ENCODE measurements around the gene UGT2A2. TPM values are rescaled to one million over a fixed set of nuclear protein-coding genes. Genes with fewer than 3 reads are reported as not detected.

Gene UGT2A2
- total and polyA plus RNA-seq, 2 experiments from 2014 or later, result not detected

- no peak for DNase-seq (ENCODE audit: low spot score)
- H3K27ac ChIP-seq (ENCODE audit: low read depth), result no peak overlapping the region
- H3F3A ChIP-seq (replicated peaks; ENCODE audit: low read depth), result no peaks in the 10 kb centered on the region
- H3K27me3 Mint-ChIP-seq (ENCODE audit: insufficient read depth, low read depth, poor library complexity), result no peaks in the 10 kb centered on the region
- TF ChIP-seq ZNF331 (CRISPR knock-in tag; IDR thresholded peaks at IDR 0.05; ENCODE audit: low read depth) (no peak), NANOG (IDR thresholded peaks at IDR 0.05; ENCODE audit: borderline replicate concordance) (no peak), POLR2AphosphoS5 (IDR thresholded peaks at IDR 0.05; ENCODE audit: low read depth) (no peak), EZH2phosphoT487 (IDR thresholded peaks at IDR 0.05; ENCODE audit: unreplicated experiment) (no peak), EZH2 (IDR thresholded peaks at IDR 0.05; ENCODE audit: low read depth, unreplicated experiment) (no peak), ZNF114 (CRISPR knock-in tag; IDR thresholded peaks at IDR 0.05) (no peak), CREB1 (CRISPR knock-in tag; IDR thresholded peaks at IDR 0.05; ENCODE audit: low read depth) (no peak), STAT1 (IDR thresholded peaks at IDR 0.05; ENCODE audit: unreplicated experiment) (no peak), JUNB (IDR thresholded peaks at IDR 0.05; ENCODE audit: unreplicated experiment) (no peak)
- TF ChIP-seq, protein P1, sequence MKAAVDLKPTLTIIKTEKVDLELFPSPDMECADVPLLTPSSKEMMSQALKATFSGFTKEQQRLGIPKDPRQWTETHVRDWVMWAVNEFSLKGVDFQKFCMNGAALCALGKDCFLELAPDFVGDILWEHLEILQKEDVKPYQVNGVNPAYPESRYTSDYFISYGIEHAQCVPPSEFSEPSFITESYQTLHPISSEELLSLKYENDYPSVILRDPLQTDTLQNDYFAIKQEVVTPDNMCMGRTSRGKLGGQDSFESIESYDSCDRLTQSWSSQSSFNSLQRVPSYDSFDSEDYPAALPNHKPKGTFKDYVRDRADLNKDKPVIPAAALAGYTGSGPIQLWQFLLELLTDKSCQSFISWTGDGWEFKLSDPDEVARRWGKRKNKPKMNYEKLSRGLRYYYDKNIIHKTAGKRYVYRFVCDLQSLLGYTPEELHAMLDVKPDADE (IDR thresholded peaks at IDR 0.05), result no peak
- TF ChIP-seq, protein P2, sequence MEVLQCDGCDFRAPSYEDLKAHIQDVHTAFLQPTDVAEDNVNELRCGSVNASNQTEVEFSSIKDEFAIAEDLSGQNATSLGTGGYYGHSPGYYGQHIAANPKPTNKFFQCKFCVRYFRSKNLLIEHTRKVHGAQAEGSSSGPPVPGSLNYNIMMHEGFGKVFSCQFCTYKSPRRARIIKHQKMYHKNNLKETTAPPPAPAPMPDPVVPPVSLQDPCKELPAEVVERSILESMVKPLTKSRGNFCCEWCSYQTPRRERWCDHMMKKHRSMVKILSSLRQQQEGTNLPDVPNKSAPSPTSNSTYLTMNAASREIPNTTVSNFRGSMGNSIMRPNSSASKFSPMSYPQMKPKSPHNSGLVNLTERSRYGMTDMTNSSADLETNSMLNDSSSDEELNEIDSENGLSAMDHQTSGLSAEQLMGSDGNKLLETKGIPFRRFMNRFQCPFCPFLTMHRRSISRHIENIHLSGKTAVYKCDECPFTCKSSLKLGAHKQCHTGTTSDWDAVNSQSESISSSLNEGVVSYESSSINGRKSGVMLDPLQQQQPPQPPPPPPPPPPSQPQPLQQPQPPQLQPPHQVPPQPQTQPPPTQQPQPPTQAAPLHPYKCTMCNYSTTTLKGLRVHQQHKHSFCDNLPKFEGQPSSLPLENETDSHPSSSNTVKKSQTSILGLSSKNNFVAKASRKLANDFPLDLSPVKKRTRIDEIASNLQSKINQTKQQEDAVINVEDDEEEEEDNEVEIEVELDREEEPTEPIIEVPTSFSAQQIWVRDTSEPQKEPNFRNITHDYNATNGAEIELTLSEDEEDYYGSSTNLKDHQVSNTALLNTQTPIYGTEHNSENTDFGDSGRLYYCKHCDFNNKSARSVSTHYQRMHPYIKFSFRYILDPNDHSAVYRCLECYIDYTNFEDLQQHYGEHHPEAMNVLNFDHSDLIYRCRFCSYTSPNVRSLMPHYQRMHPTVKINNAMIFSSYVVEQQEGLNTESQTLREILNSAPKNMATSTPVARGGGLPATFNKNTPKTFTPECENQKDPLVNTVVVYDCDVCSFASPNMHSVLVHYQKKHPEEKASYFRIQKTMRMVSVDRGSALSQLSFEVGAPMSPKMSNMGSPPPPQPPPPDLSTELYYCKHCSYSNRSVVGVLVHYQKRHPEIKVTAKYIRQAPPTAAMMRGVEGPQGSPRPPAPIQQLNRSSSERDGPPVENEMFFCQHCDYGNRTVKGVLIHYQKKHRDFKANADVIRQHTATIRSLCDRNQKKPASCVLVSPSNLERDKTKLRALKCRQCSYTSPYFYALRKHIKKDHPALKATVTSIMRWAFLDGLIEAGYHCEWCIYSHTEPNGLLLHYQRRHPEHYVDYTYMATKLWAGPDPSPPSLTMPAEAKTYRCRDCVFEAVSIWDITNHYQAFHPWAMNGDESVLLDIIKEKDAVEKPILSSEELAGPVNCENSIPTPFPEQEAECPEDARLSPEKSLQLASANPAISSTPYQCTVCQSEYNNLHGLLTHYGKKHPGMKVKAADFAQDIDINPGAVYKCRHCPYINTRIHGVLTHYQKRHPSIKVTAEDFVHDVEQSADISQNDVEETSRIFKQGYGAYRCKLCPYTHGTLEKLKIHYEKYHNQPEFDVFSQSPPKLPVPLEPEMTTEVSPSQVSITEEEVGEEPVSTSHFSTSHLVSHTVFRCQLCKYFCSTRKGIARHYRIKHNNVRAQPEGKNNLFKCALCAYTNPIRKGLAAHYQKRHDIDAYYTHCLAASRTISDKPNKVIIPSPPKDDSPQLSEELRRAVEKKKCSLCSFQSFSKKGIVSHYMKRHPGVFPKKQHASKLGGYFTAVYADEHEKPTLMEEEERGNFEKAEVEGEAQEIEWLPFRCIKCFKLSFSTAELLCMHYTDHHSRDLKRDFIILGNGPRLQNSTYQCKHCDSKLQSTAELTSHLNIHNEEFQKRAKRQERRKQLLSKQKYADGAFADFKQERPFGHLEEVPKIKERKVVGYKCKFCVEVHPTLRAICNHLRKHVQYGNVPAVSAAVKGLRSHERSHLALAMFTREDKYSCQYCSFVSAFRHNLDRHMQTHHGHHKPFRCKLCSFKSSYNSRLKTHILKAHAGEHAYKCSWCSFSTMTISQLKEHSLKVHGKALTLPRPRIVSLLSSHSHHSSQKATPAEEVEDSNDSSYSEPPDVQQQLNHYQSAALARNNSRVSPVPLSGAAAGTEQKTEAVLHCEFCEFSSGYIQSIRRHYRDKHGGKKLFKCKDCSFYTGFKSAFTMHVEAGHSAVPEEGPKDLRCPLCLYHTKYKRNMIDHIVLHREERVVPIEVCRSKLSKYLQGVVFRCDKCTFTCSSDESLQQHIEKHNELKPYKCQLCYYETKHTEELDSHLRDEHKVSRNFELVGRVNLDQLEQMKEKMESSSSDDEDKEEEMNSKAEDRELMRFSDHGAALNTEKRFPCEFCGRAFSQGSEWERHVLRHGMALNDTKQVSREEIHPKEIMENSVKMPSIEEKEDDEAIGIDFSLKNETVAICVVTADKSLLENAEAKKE (CRISPR knock-in tag; IDR thresholded peaks at IDR 0.05), result no peak
- TF ChIP-seq, protein P3, sequence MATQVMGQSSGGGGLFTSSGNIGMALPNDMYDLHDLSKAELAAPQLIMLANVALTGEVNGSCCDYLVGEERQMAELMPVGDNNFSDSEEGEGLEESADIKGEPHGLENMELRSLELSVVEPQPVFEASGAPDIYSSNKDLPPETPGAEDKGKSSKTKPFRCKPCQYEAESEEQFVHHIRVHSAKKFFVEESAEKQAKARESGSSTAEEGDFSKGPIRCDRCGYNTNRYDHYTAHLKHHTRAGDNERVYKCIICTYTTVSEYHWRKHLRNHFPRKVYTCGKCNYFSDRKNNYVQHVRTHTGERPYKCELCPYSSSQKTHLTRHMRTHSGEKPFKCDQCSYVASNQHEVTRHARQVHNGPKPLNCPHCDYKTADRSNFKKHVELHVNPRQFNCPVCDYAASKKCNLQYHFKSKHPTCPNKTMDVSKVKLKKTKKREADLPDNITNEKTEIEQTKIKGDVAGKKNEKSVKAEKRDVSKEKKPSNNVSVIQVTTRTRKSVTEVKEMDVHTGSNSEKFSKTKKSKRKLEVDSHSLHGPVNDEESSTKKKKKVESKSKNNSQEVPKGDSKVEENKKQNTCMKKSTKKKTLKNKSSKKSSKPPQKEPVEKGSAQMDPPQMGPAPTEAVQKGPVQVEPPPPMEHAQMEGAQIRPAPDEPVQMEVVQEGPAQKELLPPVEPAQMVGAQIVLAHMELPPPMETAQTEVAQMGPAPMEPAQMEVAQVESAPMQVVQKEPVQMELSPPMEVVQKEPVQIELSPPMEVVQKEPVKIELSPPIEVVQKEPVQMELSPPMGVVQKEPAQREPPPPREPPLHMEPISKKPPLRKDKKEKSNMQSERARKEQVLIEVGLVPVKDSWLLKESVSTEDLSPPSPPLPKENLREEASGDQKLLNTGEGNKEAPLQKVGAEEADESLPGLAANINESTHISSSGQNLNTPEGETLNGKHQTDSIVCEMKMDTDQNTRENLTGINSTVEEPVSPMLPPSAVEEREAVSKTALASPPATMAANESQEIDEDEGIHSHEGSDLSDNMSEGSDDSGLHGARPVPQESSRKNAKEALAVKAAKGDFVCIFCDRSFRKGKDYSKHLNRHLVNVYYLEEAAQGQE (IDR thresholded peaks at IDR 0.05; ENCODE audit: unreplicated experiment), result no peak
- TF ChIP-seq, protein P4, sequence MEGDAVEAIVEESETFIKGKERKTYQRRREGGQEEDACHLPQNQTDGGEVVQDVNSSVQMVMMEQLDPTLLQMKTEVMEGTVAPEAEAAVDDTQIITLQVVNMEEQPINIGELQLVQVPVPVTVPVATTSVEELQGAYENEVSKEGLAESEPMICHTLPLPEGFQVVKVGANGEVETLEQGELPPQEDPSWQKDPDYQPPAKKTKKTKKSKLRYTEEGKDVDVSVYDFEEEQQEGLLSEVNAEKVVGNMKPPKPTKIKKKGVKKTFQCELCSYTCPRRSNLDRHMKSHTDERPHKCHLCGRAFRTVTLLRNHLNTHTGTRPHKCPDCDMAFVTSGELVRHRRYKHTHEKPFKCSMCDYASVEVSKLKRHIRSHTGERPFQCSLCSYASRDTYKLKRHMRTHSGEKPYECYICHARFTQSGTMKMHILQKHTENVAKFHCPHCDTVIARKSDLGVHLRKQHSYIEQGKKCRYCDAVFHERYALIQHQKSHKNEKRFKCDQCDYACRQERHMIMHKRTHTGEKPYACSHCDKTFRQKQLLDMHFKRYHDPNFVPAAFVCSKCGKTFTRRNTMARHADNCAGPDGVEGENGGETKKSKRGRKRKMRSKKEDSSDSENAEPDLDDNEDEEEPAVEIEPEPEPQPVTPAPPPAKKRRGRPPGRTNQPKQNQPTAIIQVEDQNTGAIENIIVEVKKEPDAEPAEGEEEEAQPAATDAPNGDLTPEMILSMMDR (conservative IDR thresholded peaks at IDR 0.05; ENCODE audit: low read depth in 2 of 2), result no peak
- no peaks in the 10 kb centered on the region for H3K9me2 ChIP-seq (ENCODE audit: insufficient read depth)
- H3K36me3 ChIP-seq (ENCODE audit: insufficient read depth), result no peaks in the 10 kb centered on the region
- H3K4me2 ChIP-seq, result no peak overlapping the region
- H3K4me3 ChIP-seq, result no peak overlapping the region
- no peaks in the 10 kb centered on the region for H3K9me3 Mint-ChIP-seq
- H3K36me3 Mint-ChIP-seq (ENCODE audit: low read depth), result no peaks in the 10 kb centered on the region
- no peak for ATAC-seq
- H3K4me1 Mint-ChIP-seq, result no peaks in the 10 kb centered on the region
- H3K79me2 ChIP-seq (replicated peaks; ENCODE audit: insufficient read depth), result no peaks in the 10 kb centered on the region
- H3K27me3 ChIP-seq (ENCODE audit: insufficient read depth), result no peaks in the 10 kb centered on the region
- H3K27ac Mint-ChIP-seq, result no peak overlapping the region; the same call in 1 of the 2 replicates
- H4K20me1 ChIP-seq (replicated peaks; ENCODE audit: insufficient read depth), result no peaks in the 10 kb centered on the region
- no peak overlapping the region for H3K4me3 Mint-ChIP-seq
- no peaks in the 10 kb centered on the region for H3K4me1 ChIP-seq (ENCODE audit: insufficient read depth)
- no peak overlapping the region for H2AFZ ChIP-seq
Measured at GRCh38 chr4:69591364-69591763, 48.1 kb downstream of the UGT2A2 start.
